ENCODE results near the gene DDX20. TPM values are rescaled to one million over a fixed set of nuclear protein-coding genes. Genes with fewer than 3 reads are reported as not detected.

DDX20 gene
- polyA plus RNA-seq, 1 experiment: 12.3 TPM

- POLR2A ChIA-PET: no interaction called here
- CTCF ChIA-PET: no interaction called here
- H3K4me3 ChIP-seq (ENCODE audit: low read depth, low read length): no peak overlapping the region
- no peak for DNase-seq (ENCODE audit: low read depth, low spot score)
- TF ChIP-seq, protein P1, sequence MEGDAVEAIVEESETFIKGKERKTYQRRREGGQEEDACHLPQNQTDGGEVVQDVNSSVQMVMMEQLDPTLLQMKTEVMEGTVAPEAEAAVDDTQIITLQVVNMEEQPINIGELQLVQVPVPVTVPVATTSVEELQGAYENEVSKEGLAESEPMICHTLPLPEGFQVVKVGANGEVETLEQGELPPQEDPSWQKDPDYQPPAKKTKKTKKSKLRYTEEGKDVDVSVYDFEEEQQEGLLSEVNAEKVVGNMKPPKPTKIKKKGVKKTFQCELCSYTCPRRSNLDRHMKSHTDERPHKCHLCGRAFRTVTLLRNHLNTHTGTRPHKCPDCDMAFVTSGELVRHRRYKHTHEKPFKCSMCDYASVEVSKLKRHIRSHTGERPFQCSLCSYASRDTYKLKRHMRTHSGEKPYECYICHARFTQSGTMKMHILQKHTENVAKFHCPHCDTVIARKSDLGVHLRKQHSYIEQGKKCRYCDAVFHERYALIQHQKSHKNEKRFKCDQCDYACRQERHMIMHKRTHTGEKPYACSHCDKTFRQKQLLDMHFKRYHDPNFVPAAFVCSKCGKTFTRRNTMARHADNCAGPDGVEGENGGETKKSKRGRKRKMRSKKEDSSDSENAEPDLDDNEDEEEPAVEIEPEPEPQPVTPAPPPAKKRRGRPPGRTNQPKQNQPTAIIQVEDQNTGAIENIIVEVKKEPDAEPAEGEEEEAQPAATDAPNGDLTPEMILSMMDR (IDR thresholded peaks at IDR 0.05; ENCODE audit: low read depth, low read length): no peak
- H3K9me3 ChIP-seq (ENCODE audit: control insufficient read depth, insufficient read depth, low read length): no peaks in the 10 kb centered on the region
- no peak overlapping the region for H3K27ac ChIP-seq (ENCODE audit: low read depth, low read length)
- H3K27me3 ChIP-seq (ENCODE audit: control insufficient read depth, insufficient read depth, low read length): peaks cover 4% of the 10 kb centered on the region
Observed at GRCh38 chr1:111814642-111815041, 58.9 kb downstream of the DDX20 start.

Small RNA genes lying within 50 kb of the gene (small RNA-seq; reads per million reads assigned to genes)
- gene INKA2 (ENCODE audit: insufficient read length, low read depth): 1.1 reads per million

Other genes with a start within 250 kb of the DDX20 start
- 60.0 and 78.1 TPM in 2 replicates for gene RAP1A, start 136.1 kb upstream of the DDX20 start, polyA plus RNA-seq (2011; rRNA removed)
- gene INKA2, start 16.5 kb upstream of the DDX20 start, polyA plus RNA-seq (2011; rRNA removed): 2.3 and 2.7 TPM in 2 replicates
- gene KCND3, start 233.8 kb downstream of the DDX20 start, polyA plus RNA-seq (2011; rRNA removed): 0.02 and 0.06 TPM in 2 replicates